Measurements from ENCODE around the gene MMP24. TPM values are rescaled to one million over a fixed set of nuclear protein-coding genes. Genes with fewer than 3 reads are reported as not detected.
"Not testable (repeated sequence)": the region's sequence is repeated elsewhere in the genome, so short reads cannot be mapped to it uniquely, and the experiment has no call there.

The MMP24 gene
- total RNA-seq, 2 donors from 2014 or later = 0.15 to 0.50 TPM

DNA sequence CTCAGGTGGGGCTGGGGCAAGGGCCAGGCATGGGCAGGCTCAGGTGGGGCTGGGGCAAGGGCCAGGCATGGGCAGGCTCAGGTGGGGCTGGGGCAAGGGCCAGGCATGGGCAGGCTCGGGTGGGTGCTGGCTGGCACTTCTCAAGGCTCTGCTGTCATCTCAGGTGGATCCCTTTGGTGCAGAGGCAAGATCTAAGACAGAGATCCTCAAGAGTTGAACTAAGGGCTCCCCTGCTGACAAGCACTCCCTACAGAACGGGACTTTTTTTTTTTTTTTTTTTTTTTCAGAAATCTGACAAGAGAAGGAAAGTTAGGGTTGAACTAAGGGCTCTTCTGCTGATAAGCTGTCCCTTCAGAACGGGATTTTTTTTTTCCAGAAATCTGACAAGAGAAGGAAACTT, 26.5 kb downstream of the MMP24 start:
- TF ChIP-seq, protein P1, sequence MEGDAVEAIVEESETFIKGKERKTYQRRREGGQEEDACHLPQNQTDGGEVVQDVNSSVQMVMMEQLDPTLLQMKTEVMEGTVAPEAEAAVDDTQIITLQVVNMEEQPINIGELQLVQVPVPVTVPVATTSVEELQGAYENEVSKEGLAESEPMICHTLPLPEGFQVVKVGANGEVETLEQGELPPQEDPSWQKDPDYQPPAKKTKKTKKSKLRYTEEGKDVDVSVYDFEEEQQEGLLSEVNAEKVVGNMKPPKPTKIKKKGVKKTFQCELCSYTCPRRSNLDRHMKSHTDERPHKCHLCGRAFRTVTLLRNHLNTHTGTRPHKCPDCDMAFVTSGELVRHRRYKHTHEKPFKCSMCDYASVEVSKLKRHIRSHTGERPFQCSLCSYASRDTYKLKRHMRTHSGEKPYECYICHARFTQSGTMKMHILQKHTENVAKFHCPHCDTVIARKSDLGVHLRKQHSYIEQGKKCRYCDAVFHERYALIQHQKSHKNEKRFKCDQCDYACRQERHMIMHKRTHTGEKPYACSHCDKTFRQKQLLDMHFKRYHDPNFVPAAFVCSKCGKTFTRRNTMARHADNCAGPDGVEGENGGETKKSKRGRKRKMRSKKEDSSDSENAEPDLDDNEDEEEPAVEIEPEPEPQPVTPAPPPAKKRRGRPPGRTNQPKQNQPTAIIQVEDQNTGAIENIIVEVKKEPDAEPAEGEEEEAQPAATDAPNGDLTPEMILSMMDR (IDR thresholded peaks at IDR 0.05) = no peak
- Histone ChIP-seq H3K4me3 (no peak overlapping the region), H3K27ac (no peak overlapping the region), H3K36me3 (no peaks in the 10 kb centered on the region), H3K27me3 (no peaks in the 10 kb centered on the region), H3K4me1 (no peaks in the 10 kb centered on the region), H3K9me3 (no peaks in the 10 kb centered on the region), H3K9ac (ENCODE audit: low read depth in 2 of 2, low read length in 2 of 2) (no peak overlapping the region)
- DNase-seq = no peak
- intact Hi-C loops (cut with DNase I) = no loop called here

DNA sequence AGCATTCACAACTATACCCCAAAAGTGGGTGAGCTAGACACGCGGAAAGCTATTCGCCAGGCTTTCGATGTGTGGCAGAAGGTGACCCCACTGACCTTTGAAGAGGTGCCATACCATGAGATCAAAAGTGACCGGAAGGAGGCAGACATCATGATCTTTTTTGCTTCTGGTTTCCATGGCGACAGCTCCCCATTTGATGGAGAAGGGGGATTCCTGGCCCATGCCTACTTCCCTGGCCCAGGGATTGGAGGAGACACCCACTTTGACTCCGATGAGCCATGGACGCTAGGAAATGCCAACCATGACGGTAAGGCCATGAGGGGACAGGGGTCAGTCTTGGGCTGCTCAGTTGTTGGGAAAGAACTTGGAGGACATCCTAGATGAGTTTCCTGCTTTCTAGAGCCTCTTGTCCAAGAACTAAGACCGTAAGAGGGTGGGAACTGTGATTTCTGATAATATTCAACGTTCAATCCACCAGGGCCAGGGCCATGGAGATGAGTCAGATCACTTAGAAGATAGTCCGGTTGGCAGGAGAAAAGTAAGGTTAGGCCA, 28.0 kb downstream of the MMP24 start:
- Histone ChIP-seq H3K36me3 (no peaks in the 10 kb centered on the region), H3K4me3 (no peak overlapping the region), H3K27ac (no peak overlapping the region), H3K4me1 (no peaks in the 10 kb centered on the region), H3K9me3 (no peaks in the 10 kb centered on the region), H3K27me3 (no peaks in the 10 kb centered on the region), H3K9ac (ENCODE audit: low read depth in 2 of 2, low read length in 2 of 2) (no peak overlapping the region)
- TF ChIP-seq, protein P1 (IDR thresholded peaks at IDR 0.05) = no peak
- DNase-seq = no peak
- intact Hi-C loops (cut with DNase I) = no loop called here

DNA sequence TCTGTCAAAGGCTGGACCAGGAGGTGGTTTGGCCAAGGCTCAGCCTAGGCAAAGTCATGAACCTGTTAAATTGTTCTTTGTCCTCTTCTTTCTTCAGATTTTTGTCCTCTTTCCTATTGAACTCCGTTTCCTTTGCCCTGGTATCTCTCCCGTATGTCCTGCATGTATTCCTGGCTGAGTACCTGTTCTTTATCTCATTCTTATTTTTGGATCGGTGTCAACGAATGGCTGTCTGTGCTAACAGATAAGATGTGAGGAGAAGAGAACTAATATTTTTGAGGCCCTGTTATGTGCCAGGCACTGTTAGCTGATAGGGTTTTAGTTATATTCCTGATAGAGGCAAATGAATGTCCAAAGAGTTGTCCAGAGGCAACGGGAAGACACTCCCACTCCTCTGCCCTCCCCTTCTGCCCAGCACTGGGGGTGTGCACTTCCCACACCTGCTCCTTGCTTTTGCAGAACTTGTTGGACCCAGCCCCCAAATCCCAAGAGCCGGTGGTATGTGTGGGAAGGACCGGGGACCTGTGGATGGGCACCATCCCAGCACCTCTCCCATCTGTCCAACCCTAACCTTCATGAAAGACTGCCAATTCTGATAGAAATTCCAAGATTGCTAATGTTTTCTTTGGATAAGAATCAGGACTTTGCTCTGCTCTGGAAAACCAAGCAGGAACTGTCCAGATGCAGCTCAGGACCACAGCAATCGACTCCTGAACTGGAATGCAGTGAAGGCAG, 30.9 kb downstream of the MMP24 start:
- Histone ChIP-seq H3K4me3 (no peak overlapping the region), H3K4me1 (no peaks in the 10 kb centered on the region), H3K27ac (no peak overlapping the region), H3K9me3 (no peaks in the 10 kb centered on the region), H3K9ac (ENCODE audit: low read depth in 2 of 2, low read length in 2 of 2) (no peak overlapping the region), H3K27me3 (no peaks in the 10 kb centered on the region), H3K36me3 (no peaks in the 10 kb centered on the region)
- TF ChIP-seq, protein P1 (IDR thresholded peaks at IDR 0.05) = no peak
- intact Hi-C loops (cut with DNase I) = no loop called here
- DNase-seq = no peak

DNA sequence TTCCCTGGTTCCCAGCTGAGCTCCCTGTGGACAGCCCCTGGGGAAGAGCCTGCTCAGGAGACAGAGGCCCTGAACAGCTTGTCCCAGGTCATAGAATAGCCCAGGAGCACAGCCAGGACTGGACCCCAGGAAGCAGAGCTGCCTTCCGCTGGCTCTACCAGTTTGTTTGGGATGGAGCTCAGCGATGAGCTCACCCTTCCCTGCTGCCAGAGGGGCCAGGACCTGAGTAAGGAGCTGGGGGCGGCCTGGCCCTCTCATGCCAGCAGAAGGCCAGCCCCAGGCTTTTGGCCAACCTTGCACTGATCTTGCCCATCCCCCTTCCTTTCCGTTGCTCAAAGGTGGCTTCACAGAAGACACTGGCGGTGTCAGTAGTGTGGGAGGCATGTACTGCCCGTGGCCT, 33.9 kb downstream of the MMP24 start:
- Histone ChIP-seq H3K36me3 (no peaks in the 10 kb centered on the region), H3K27me3 (no peaks in the 10 kb centered on the region), H3K27ac (no peak overlapping the region), H3K9me3 (no peaks in the 10 kb centered on the region), H3K4me1 (peaks cover 5% of the 10 kb centered on the region), H3K4me3 (no peak overlapping the region), H3K9ac (ENCODE audit: low read depth in 2 of 2, low read length in 2 of 2) (no peak overlapping the region)
- no peak for DNase-seq
- TF ChIP-seq, protein P1 (IDR thresholded peaks at IDR 0.05) = no peak
- intact Hi-C loops (cut with DNase I) = no loop called here

DNA sequence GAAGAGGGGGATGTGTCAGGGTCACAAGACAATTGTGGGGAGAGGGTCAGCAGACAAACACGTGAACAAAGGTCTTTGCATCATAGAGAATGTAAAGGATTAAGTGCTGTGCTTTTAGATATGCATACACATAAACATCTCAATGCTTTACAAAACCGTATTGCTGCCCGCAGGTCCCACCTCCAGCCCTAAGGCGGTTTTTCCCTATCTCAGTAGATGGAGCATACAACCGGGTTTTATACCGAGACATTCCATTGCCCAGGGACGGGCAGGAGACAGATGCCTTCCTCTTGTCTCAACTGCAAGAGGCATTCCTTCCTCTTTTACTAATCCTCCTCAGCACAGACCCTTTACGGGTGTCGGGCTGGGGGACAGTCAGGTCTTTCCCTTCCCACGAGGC, 35.8 kb downstream of the MMP24 start:
- H3K27me3 ChIP-seq; DNase-seq; H3K36me3 ChIP-seq; H3K9ac ChIP-seq (ENCODE audit: low read depth in 2 of 2, low read length in 2 of 2); H3K9me3 ChIP-seq; H3K4me1 ChIP-seq; H3K4me3 ChIP-seq; intact Hi-C loops (cut with DNase I); H3K27ac ChIP-seq: not testable (repeated sequence)

DNA sequence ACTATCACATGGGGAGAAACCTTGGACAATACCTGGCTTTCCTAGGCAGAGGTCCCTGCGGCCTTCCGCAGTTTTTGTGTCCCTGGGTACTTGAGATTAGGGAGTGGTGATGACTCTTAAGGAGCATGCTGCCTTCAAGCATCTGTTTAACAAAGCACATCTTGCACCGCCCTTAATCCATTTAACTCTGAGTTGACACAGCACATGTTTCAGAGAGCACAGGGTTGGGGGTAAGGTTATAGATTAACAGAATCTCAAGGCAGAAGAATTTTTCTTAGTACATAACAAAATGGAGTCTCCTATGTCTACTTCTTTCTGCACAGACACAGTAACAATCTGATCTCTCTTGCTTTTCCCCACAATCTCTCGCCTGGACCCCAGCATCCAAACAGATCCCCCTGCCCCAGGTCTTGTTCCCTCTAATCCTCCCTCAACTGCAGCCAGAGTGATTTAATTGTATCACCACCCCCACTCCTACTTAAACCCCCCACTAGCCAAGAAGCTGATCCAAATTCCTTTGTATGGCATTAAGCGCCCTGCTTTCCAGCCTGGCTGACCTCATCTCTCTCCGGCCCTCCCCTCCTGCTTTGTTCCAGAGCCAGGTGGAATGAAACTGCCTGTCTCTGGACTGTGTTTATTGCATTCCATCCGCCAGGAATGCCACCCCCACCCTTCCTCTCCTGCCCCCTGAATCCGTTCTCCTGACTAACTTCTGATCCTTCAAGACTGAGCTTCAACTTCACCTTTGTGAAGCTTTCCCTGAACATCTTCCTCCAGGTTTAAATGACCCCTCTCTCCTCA, 36.4 kb downstream of the MMP24 start:
- H3K4me3 ChIP-seq; H3K36me3 ChIP-seq; H3K9me3 ChIP-seq; intact Hi-C loops (cut with DNase I); H3K27me3 ChIP-seq; H3K4me1 ChIP-seq; H3K9ac ChIP-seq (ENCODE audit: low read depth in 2 of 2, low read length in 2 of 2): not testable (repeated sequence)
- peak; percentile 56 for DNase-seq
- peak overlapping the region; percentile 2 for H3K27ac ChIP-seq
